HL-60 (cell line): ENCODE measurements around the gene LRRK1.

ENCODE experiments used
- GABPA ChIP-seq: IDR thresholded peaks from 2 replicates; pipeline ENCODE4 v1.6.1; 2012; ENCODE audit warnings: low read depth
- POLR2AphosphoS5 ChIP-seq: IDR thresholded peaks from 2 replicates; pipeline ENCODE4 v1.6.1; 2012; ENCODE audit warnings: low read depth
- TF ChIP-seq, protein P1 (sequence below): IDR thresholded peaks from one replicate; pipeline ENCODE4 v1.5.1; 2011; ENCODE audit warnings: low read length, control low read depth, inconsistent platforms; ENCODE audit not compliant: insufficient read depth
- TF ChIP-seq, protein P2 (sequence below): IDR thresholded peaks from 2 replicates; pipeline ENCODE4 v1.6.1; 2012; ENCODE audit warnings: low read depth; ENCODE audit not compliant: insufficient replicate concordance

DNA sequence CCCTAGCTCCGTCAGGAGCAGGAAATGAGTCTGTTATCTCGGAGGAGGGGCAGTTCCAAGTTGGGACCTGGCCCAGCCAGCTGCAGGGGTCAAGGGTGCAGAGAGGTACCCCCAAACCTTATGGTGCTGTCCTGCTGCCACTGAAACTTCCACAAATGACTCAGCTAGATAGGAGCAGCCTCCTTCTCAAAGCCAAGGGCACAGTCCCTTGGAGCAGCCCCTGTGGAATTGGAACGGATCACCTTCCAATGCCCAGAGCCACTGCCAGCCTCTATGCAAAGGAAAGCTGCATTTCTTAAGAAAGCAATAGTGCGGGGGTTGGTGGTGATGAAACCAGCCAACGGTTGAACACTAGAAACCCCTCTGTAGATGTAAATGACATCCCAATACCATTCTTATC is 19.6 kb upstream of the LRRK1 start:
- TF ChIP-seq, protein P1, sequence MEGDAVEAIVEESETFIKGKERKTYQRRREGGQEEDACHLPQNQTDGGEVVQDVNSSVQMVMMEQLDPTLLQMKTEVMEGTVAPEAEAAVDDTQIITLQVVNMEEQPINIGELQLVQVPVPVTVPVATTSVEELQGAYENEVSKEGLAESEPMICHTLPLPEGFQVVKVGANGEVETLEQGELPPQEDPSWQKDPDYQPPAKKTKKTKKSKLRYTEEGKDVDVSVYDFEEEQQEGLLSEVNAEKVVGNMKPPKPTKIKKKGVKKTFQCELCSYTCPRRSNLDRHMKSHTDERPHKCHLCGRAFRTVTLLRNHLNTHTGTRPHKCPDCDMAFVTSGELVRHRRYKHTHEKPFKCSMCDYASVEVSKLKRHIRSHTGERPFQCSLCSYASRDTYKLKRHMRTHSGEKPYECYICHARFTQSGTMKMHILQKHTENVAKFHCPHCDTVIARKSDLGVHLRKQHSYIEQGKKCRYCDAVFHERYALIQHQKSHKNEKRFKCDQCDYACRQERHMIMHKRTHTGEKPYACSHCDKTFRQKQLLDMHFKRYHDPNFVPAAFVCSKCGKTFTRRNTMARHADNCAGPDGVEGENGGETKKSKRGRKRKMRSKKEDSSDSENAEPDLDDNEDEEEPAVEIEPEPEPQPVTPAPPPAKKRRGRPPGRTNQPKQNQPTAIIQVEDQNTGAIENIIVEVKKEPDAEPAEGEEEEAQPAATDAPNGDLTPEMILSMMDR, result no peak
- TF ChIP-seq POLR2AphosphoS5 (no peak), GABPA (no peak)
- TF ChIP-seq, protein P2, sequence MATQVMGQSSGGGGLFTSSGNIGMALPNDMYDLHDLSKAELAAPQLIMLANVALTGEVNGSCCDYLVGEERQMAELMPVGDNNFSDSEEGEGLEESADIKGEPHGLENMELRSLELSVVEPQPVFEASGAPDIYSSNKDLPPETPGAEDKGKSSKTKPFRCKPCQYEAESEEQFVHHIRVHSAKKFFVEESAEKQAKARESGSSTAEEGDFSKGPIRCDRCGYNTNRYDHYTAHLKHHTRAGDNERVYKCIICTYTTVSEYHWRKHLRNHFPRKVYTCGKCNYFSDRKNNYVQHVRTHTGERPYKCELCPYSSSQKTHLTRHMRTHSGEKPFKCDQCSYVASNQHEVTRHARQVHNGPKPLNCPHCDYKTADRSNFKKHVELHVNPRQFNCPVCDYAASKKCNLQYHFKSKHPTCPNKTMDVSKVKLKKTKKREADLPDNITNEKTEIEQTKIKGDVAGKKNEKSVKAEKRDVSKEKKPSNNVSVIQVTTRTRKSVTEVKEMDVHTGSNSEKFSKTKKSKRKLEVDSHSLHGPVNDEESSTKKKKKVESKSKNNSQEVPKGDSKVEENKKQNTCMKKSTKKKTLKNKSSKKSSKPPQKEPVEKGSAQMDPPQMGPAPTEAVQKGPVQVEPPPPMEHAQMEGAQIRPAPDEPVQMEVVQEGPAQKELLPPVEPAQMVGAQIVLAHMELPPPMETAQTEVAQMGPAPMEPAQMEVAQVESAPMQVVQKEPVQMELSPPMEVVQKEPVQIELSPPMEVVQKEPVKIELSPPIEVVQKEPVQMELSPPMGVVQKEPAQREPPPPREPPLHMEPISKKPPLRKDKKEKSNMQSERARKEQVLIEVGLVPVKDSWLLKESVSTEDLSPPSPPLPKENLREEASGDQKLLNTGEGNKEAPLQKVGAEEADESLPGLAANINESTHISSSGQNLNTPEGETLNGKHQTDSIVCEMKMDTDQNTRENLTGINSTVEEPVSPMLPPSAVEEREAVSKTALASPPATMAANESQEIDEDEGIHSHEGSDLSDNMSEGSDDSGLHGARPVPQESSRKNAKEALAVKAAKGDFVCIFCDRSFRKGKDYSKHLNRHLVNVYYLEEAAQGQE, result no peak
